Left lung (tissue), 10 donors: ENCODE data around the gene TP53TG5. TPM values are rescaled to one million over a fixed set of nuclear protein-coding genes. Genes with fewer than 3 reads are reported as not detected.

ENCODE experiments used
- ATAC-seq: fragments of 200-7000 bp; cut with Tn5 transposase; one replicate; pipeline ENCODE4 v1.9.1; 2020; ENCODE audit warnings: moderate library complexity
- DNase-seq, 4 donors: peaks; one replicate each; pipeline ENCODE4 v3.0.0-alpha.2; 2013 to 2020
- H3K27ac ChIP-seq, 2 donors: fragments of 200-600 bp; sonication (generic) in 1 of 2; one replicate each; pipeline versions ENCODE4 v1.5.0 to v1.8.0; 2020 to 2021
- H3K27me3 ChIP-seq, 2 donors: fragments of 200-600 bp; sonication (generic) in 1 of 2; one replicate each; pipeline versions ENCODE4 v1.5.0 to v1.8.0; 2020 to 2021
- H3K36me3 ChIP-seq, 2 donors: fragments of 200-600 bp; sonication (generic) in 1 of 2; one replicate each; pipeline versions ENCODE4 v1.5.0 to v1.8.0; 2020 to 2021
- H3K4me1 ChIP-seq, 2 donors: fragments of 200-600 bp; one replicate each; pipeline ENCODE4 v1.8.0; 2021
- H3K4me3 ChIP-seq, 2 donors: fragments of 200-600 bp; sonication (generic) in 1 of 2; one replicate each; pipeline versions ENCODE4 v1.5.0 to v1.8.0; 2020 to 2021; ENCODE audit warnings: mild to moderate bottlenecking in 1 of 2
- H3K9me3 ChIP-seq, 2 donors: fragments of 200-600 bp; sonication (generic) in 1 of 2; one replicate each; pipeline versions ENCODE4 v1.5.0 to v1.8.0; 2020 to 2021
- intact Hi-C, 2 donors: fragments of 100-400 bp; cut with DNase I; formaldehyde crosslinking; loops; one replicate each; pipeline versions ENCODE4 v1.11.2 to v1.14.2; 2022
- polyA plus RNA-seq, 6 donors: library from polyadenylated mRNA; unstranded; fragments of 120-200 nt; gene quantifications; one replicate each; pipeline ENCODE4 v1.2.1, GENCODE V29; 2013; ENCODE audit not compliant: insufficient read length in 6 of 6
- total RNA-seq, 2 donors: library from RNA; stranded (reverse); fragmentation: NEBNext Ultra II Directional; extraction: Animal tissue kit (Norgen Biotek cat#: 25700); gene quantifications; one replicate each; pipeline ENCODE4 v1.2.1, GENCODE V29; 2021
- TF ChIP-seq, protein P1 (sequence below), 2 donors: fragments of 200-600 bp; sonication (generic) in 1 of 2; IDR thresholded peaks; one replicate each; pipeline versions ENCODE4 v1.5.0 to v1.8.0; 2021; ENCODE audit warnings: antibody characterized with exemption in 2 of 2
- donor health status: DM: no; HTN: yes; CAD: no.
- donor health status: DM: no; HTN: no; CAD: no.

TP53TG5 gene
- total and polyA plus RNA-seq, 8 donors, result 0.44 to 2.0 (median 1.6) TPM; not detected in 1

DNA sequence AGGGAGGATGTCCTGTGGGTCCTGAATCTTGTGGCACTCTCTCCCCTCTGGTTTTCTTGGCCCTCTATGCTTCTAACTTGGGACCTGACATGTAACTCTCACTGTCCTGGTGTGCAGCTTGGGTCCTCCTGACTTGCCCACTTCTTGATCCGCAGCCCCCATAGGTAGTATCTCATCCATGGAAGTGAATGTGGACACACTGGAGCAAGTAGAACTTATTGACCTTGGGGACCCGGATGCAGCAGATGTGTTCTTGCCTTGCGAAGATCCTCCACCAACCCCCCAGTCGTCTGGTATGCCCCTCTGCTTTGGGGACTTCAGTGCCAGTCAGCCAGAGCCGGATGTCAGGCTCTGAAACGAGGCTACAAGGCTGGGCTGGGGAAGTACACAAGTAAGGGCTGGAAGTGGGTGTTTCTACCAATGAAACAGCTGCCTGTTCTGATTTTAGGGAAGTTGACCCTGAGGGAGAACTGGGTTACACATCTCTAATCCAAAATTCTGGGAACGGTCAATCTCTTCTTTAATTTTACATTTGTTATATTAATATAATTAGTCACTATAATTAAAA is 30.6 kb upstream of the TP53TG5 start:
- H3K9me3 ChIP-seq, result no peaks in the 10 kb centered on the region
- TF ChIP-seq, protein P1, sequence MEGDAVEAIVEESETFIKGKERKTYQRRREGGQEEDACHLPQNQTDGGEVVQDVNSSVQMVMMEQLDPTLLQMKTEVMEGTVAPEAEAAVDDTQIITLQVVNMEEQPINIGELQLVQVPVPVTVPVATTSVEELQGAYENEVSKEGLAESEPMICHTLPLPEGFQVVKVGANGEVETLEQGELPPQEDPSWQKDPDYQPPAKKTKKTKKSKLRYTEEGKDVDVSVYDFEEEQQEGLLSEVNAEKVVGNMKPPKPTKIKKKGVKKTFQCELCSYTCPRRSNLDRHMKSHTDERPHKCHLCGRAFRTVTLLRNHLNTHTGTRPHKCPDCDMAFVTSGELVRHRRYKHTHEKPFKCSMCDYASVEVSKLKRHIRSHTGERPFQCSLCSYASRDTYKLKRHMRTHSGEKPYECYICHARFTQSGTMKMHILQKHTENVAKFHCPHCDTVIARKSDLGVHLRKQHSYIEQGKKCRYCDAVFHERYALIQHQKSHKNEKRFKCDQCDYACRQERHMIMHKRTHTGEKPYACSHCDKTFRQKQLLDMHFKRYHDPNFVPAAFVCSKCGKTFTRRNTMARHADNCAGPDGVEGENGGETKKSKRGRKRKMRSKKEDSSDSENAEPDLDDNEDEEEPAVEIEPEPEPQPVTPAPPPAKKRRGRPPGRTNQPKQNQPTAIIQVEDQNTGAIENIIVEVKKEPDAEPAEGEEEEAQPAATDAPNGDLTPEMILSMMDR (IDR thresholded peaks at IDR 0.05), result no peak
- intact Hi-C loops, result no loop called here
- H3K27ac ChIP-seq, result no peak overlapping the region
- peaks cover 0 to 28% of the 10 kb centered on the region in 2 donors for H3K36me3 ChIP-seq
- DNase-seq, result peak in 1 of 4 donors; percentile 44
- peak overlapping the region in 1 of 2 donors; percentile 86 for H3K4me3 ChIP-seq
- H3K27me3 ChIP-seq, result peaks cover 0 to 43% of the 10 kb centered on the region in 2 donors
- ATAC-seq, result no peak
- H3K4me1 ChIP-seq, result peaks cover 4 to 28% of the 10 kb centered on the region in 2 donors

DNA sequence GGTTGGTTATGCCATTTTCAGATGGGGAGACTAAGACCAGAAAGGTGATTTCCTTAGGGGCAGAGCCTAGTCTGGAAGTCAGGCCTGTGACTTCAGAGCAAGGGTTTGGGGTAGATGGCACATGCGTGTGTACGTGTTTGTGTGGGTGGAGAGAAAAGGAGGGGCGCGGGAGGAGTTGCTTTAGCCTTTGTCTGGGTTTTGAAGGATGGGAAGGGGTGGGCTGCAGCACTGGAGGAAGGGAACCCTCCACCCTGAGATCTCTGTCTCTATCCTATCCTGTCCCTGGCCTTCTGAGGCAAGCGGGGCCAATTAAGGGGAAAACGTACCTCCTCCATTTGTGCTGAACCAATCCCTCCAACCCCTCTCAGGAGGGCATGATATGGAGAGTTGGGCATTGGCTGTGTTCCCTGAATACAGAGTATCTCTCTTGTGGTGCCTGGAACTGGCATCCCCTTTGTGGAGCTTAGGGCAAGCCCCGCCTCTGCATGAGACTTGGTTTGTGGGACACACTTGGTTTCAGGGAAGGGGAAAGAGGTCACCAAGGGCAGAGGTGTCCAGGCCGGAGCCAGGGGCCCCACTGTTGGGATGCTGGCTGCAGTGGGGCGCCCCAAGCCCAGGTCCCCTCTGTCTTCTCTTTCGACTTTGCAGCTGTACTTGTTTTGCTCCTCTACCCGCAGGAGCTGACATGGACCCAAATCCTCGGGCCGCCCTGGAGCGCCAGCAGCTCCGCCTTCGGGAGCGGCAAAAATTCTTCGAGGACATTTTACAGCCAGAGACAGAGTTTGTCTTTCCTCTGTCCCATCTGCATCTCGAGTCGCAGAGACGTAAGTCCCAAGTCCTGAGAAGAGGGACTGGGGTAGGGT is 29.9 kb upstream of the TP53TG5 start, which contains the start of gene DBNDD2:
Gene DBNDD2, plus strand, starts transcription at position 507 of the 863 bp plus-strand sequence. Its CDS starts 179 bp downstream, at position 686.
- H3K9me3 ChIP-seq, result no peaks in the 10 kb centered on the region
- TF ChIP-seq, protein P1 (IDR thresholded peaks at IDR 0.05), result no peak
- ATAC-seq, result no peak
- H3K4me3 ChIP-seq, result peak within 1 kb of the TSS; percentile 76 to 86
- H3K27me3 ChIP-seq, result peaks cover 0 to 43% of the 10 kb centered on the region in 2 donors
- H3K4me1 ChIP-seq, result peaks cover 4 to 28% of the 10 kb centered on the region in 2 donors
- H3K36me3 ChIP-seq, result peaks cover 0 to 28% of the 10 kb centered on the region in 2 donors
- peak within 1 kb of the TSS; percentile 84 to 88 for H3K27ac ChIP-seq
- intact Hi-C loops, result no loop called here
- DNase-seq, result no peak

DNA sequence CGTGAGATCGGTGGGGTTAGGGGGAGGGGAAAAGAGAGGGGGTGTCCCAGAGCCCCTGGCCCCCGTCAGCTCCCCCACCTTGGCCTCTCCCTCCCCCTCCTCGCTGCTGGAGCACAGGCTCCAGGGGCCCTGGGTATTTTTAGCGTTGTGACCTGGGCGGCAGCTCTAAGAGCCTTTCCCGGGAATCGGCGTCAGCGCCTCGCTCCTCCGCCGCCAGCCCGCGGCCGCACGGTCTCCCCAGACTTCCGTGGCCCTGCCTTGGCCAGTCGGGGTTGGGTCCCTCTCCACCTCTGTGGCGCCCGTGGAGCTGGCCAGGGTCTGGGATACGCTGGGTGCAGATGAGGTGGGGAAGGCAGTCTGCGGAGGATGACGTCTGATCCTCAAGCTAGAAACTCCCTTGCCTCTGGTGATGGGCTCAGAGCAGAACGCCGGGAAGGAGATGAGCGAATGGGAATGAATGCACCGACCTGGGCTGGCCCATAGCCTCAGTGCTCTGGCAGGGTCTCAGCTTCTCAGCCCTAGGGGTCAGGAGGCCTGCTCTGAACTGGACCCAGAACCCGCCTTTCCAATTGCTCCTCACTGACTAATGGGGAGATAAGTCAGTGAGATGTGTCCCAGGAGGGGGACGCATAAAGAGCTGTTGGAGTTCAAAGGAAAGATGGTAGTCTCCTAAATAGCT is 29.1 kb upstream of the TP53TG5 start:
- intact Hi-C loops, result no loop called here
- Histone ChIP-seq H3K4me1 (peaks cover 4 to 28% of the 10 kb centered on the region in 2 donors), H3K27me3 (peaks cover 0 to 43% of the 10 kb centered on the region in 2 donors), H3K27ac (peak overlapping the region; percentile 84 to 88), H3K36me3 (peaks cover 0 to 28% of the 10 kb centered on the region in 2 donors), H3K9me3 (no peaks in the 10 kb centered on the region), H3K4me3 (peak overlapping the region; percentile 76 to 86)
- TF ChIP-seq, protein P1 (IDR thresholded peaks at IDR 0.05), result no peak
- peak; percentile 61 for ATAC-seq
- DNase-seq, result peak in 2 of 4 donors; percentile 38 to 85

DNA sequence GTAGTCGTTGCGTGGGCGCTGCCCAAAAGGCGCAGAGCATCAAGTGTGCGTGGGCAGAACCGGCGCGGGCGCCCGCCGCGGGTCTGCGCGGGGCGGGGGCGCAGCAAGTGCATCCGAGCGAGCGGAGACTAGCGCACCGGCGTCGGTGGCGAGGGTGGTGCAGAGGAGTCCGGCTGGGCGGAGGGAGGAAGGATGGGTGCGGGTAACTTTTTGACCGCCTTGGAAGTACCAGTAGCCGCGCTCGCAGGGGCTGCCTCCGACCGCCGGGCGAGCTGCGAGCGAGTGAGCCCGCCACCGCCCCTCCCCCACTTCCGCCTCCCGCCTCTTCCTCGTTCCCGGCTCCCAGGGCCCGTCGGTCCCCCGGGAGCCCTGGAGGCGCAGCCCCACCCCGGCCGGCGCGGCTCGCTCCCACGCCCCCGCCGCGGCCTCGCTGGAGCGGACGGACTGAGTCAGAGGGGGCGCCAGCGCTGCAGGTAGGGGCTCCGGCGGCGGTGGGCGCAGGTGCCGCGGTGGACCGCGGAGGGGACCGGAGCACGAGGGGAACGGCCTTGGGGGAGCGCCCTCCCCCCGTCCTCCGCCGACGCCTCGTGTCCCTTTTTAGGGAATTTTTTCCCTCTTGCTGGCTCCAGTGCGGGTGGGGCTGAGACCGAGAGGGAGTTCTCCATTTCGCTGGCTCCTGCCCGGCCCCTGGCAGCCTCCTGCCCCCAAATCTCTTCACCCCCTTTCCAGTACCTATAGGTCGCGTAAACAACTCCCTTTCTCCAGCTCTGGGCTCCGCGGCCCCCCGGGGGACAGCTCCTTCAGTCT is 28.3 kb upstream of the TP53TG5 start:
- Histone ChIP-seq H3K9me3 (no peaks in the 10 kb centered on the region), H3K4me1 (peaks cover 4 to 28% of the 10 kb centered on the region in 2 donors), H3K27me3 (peaks cover 0 to 43% of the 10 kb centered on the region in 2 donors), H3K36me3 (peaks cover 0 to 22% of the 10 kb centered on the region in 2 donors), H3K4me3 (peak overlapping the region; percentile 76 to 86), H3K27ac (peak overlapping the region; percentile 84 to 88)
- peak; percentile 87 for ATAC-seq
- intact Hi-C loops, result no loop called here
- DNase-seq, result peak in 2 of 4 donors; percentile 76 to 93
- TF ChIP-seq, protein P1 (IDR thresholded peaks at IDR 0.05), result no peak
